GM12801 (cell line): ENCODE measurements around the gene TMEM250.

ENCODE experiments used
- CTCF ChIP-seq: IDR thresholded peaks from one replicate; pipeline ENCODE4 v1.5.1; 2011; ENCODE audit warnings: control low read depth; ENCODE audit not compliant: insufficient read length; ENCODE audit errors: extremely low read depth

Gene TMEM250

DNA sequence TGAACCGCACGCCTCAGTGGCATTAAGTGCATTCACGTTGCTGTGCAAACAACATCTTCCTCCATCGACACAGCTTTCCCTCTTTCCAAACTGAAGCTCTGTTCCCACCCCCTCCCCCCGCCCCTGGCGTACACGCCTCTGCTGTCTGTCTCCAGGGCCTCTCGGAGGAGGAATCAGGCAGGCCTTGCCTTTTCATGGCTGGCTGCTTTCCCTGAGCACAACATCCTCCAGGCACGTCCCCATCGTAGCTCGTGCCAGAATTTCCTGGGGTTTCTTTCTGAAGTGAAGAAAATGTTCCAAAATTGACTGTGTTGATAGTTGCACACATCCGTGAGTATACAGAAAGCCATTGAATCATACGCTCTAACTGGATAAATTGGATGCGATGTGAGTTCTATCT lies 22.3 kb upstream of the TMEM250 start:
- no peak for TF ChIP-seq CTCF

GRCh38 chr9:136140046-136140445 lies 21.4 kb upstream of the TMEM250 start:
- TF ChIP-seq CTCF, result no peak

- TF ChIP-seq CTCF, result no peak
Observed at GRCh38 chr9:136138566-136138965, 19.9 kb upstream of the TMEM250 start.

GRCh38 chr9:136137321-136138265 lies 18.9 kb upstream of the TMEM250 start:
- TF ChIP-seq CTCF, result no peak

GRCh38 chr9:136136127-136136925 lies 17.7 kb upstream of the TMEM250 start:
- no peak for TF ChIP-seq CTCF

GRCh38 chr9:136135326-136136126 lies 16.9 kb upstream of the TMEM250 start:
- no peak for TF ChIP-seq CTCF
